Chondrocyte (in vitro differentiated cells): ENCODE measurements around the gene PREX1. TPM values are rescaled to one million over a fixed set of nuclear protein-coding genes. Genes with fewer than 3 reads are reported as not detected.
A peak's percentile ranks its signal among the peaks of the same experiment; 100 is the strongest.

Experiments
- DNase-seq: peaks from one replicate; pipeline ENCODE4 v3.0.0; 2021; ENCODE audit warnings: mixed read lengths, low spot score
- H3K27ac Mint-ChIP-seq: one replicate; pipeline ENCODE4 v1.8.0; 2021; ENCODE audit warnings: mild to moderate bottlenecking, moderate library complexity, mixed read lengths; ENCODE audit not compliant: unreplicated experiment
- H3K27me3 Mint-ChIP-seq: 2 replicates; pipeline ENCODE4 v1.8.0; 2021; ENCODE audit warnings: low read depth, mixed read lengths
- H3K36me3 Mint-ChIP-seq: 2 replicates; pipeline ENCODE4 v1.8.0; 2021; ENCODE audit warnings: low read depth, mixed read lengths
- H3K4me1 Mint-ChIP-seq: 2 replicates; pipeline ENCODE4 v1.8.0; 2021; ENCODE audit warnings: low read depth, mild to moderate bottlenecking, mixed read lengths
- H3K4me3 Mint-ChIP-seq: one replicate; pipeline ENCODE4 v1.8.0; 2021; ENCODE audit warnings: mild to moderate bottlenecking, moderate library complexity, mixed read lengths; ENCODE audit not compliant: unreplicated experiment
- H3K9me3 Mint-ChIP-seq: 2 replicates; pipeline ENCODE4 v1.8.0; 2021; ENCODE audit warnings: low read depth, mixed read lengths
- total RNA-seq: library from RNA; stranded (reverse); gene quantifications from 3 replicates; pipeline ENCODE4 v1.2.1, GENCODE V29; 2021
- TF ChIP-seq, protein P1 (sequence below): fragments of 200-600 bp; sonication (generic); IDR thresholded peaks from 2 replicates; pipeline ENCODE4 v1.5.0; 2021; ENCODE audit warnings: antibody characterized with exemption, mild to moderate bottlenecking, moderate library complexity

PREX1 gene
- total RNA-seq, 1 donor from 2014 or later: 3.0 TPM

GRCh38 chr20:48740292-48740649, 87.5 kb downstream of the PREX1 start:
- Mint-ChIP-seq H3K4me1 (peaks cover 9% of the 10 kb centered on the region), H3K4me3 (no peak overlapping the region), H3K9me3 (no peaks in the 10 kb centered on the region), H3K27me3 (peaks cover 3% of the 10 kb centered on the region), H3K36me3 (peaks cover 9% of the 10 kb centered on the region), H3K27ac (no peak overlapping the region)
- TF ChIP-seq, protein P1, sequence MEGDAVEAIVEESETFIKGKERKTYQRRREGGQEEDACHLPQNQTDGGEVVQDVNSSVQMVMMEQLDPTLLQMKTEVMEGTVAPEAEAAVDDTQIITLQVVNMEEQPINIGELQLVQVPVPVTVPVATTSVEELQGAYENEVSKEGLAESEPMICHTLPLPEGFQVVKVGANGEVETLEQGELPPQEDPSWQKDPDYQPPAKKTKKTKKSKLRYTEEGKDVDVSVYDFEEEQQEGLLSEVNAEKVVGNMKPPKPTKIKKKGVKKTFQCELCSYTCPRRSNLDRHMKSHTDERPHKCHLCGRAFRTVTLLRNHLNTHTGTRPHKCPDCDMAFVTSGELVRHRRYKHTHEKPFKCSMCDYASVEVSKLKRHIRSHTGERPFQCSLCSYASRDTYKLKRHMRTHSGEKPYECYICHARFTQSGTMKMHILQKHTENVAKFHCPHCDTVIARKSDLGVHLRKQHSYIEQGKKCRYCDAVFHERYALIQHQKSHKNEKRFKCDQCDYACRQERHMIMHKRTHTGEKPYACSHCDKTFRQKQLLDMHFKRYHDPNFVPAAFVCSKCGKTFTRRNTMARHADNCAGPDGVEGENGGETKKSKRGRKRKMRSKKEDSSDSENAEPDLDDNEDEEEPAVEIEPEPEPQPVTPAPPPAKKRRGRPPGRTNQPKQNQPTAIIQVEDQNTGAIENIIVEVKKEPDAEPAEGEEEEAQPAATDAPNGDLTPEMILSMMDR: no peak
- peak; percentile 33 for DNase-seq

DNA sequence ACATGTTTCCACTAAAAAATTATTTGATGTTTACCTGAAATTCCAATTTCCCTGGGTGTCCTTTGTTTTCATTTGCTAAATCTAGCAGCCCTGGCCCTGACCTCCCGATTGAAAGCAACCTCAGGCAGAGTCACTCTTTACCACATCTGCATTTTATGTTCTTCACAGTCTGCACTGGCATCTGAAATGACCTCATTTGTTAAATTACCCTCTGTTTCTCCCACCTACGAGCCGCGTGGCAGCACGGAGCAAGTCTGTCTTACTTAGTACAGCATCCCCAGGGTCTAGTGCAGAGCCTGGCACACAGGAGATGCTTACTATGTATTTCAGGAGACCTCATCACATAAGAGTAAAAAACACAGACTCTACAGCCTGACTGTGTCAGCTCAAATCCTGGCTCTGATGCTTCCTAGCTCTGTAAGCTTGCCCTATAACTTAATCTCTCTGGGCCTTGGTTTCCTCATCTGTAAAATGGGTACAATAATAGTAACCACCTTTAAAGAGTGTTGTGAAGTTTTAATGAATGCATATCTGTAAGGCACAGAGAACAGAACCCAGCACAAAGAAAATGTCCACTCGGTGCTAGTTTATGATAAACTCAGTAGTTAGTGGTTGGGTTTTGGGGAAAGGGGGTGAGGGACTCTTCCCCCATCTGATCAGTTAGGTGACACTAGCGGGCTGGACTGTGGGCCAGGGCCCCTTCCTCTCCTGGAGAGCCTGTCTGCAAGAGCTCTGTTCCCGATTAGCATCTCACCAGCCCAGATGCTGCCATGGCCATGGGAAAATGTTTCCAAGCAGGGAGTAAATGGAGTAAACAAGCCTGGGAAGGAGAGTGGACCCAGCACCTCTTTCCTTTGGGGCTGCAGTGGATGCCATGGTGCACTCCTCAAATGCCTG, 88.2 kb downstream of the PREX1 start:
- Mint-ChIP-seq H3K4me1 (peaks cover 9% of the 10 kb centered on the region), H3K9me3 (no peaks in the 10 kb centered on the region), H3K36me3 (peaks cover 9% of the 10 kb centered on the region), H3K27ac (no peak overlapping the region), H3K27me3 (peaks cover 3% of the 10 kb centered on the region), H3K4me3 (no peak overlapping the region)
- peak; percentile 46 for DNase-seq
- TF ChIP-seq, protein P1: no peak

DNA sequence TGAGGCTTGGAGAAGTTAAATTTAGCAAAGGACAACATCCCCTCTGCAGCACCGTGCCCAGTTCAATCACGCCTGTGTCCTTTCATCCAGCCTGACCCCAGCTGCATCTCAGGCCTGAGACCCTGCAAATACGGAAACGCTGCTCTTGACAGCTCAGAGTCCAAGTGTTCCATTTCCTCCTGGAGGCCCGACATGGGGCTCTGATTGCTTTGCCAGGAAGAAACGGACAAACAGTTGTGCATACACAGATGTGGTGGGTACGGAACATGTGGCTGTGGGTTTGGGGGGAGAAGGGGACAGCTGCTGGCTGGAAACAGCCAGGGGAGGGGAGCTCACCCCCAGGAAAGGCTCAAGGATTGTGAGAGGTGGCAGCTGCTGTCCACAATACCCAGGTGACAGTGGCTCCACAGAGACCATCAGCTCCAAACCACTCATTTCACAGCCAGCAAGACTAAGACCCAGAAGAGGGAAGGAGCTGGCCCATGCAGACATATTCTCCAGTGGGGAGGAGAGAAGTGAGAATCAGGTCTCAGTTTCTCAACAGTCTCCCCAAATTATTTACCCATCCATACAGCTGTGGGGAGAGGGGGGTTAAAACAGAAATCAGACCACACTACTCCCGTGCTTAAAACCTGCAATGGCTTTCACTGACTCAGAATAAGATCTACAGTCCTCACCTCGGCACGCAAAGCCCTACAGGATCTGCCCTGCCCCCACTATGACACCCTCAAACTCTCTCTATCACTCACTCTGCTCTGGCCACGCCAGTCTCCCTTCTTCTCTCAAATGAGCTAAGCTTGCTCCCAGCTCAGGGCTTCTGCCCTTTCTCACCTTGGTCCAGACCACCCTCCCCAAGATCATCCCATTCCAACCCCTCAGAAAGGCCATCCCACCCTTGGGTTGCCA, 89.1 kb downstream of the PREX1 start:
- Mint-ChIP-seq H3K4me1 (peaks cover 10% of the 10 kb centered on the region), H3K27ac (no peak overlapping the region), H3K27me3 (peaks cover 3% of the 10 kb centered on the region), H3K4me3 (no peak overlapping the region), H3K36me3 (peaks cover 8% of the 10 kb centered on the region), H3K9me3 (no peaks in the 10 kb centered on the region)
- TF ChIP-seq, protein P1: no peak
- no peak for DNase-seq

DNA sequence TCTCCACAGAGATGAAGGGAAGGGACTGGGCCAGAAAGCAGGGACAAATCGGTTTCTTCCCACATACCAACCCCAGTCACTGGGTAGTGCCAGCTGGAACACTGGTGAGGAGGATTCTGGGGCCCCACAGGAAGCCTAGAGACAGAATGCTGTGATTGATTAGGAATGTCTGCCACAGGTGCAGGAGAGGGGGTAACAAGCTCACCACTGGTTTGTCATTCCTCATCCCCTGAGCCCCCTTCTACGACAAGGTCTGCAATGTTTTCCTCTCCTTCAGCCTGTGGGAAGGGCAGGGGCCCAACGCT, 89.8 kb downstream of the PREX1 start:
- H3K27ac Mint-ChIP-seq: no peak overlapping the region
- TF ChIP-seq, protein P1: no peak
- H3K36me3 Mint-ChIP-seq: peaks cover 5% of the 10 kb centered on the region
- H3K27me3 Mint-ChIP-seq: peaks cover 3% of the 10 kb centered on the region
- peak; percentile 20 for DNase-seq
- peaks cover 14% of the 10 kb centered on the region for H3K4me1 Mint-ChIP-seq
- no peaks in the 10 kb centered on the region for H3K9me3 Mint-ChIP-seq
- no peak overlapping the region for H3K4me3 Mint-ChIP-seq

GRCh38 chr20:48737434-48738093, 90.2 kb downstream of the PREX1 start:
- H3K27me3 Mint-ChIP-seq: peaks cover 3% of the 10 kb centered on the region
- peak; percentile 42 for DNase-seq
- TF ChIP-seq, protein P1: no peak
- no peak overlapping the region for H3K27ac Mint-ChIP-seq
- H3K9me3 Mint-ChIP-seq: no peaks in the 10 kb centered on the region
- peaks cover 5% of the 10 kb centered on the region for H3K36me3 Mint-ChIP-seq
- peaks cover 14% of the 10 kb centered on the region for H3K4me1 Mint-ChIP-seq
- H3K4me3 Mint-ChIP-seq: no peak overlapping the region
